Loucy (cell line): ENCODE data around the gene ABCC11.

Experiments
- EZH2phosphoT487 ChIP-seq: fragments of 200-600 bp; IDR thresholded peaks from 2 replicates; pipeline ENCODE4 v1.6.1; 2018; ENCODE audit warnings: antibody characterized with exemption, mild to moderate bottlenecking, moderate library complexity, borderline replicate concordance
- TF ChIP-seq, protein P1 (sequence below): fragments of 200-600 bp; sonication (generic); conservative IDR thresholded peaks from 2 replicates; pipeline ENCODE4 v1.5.1; 2014; ENCODE audit warnings: mild to moderate bottlenecking, antibody characterized with exemption, low read length

DNA sequence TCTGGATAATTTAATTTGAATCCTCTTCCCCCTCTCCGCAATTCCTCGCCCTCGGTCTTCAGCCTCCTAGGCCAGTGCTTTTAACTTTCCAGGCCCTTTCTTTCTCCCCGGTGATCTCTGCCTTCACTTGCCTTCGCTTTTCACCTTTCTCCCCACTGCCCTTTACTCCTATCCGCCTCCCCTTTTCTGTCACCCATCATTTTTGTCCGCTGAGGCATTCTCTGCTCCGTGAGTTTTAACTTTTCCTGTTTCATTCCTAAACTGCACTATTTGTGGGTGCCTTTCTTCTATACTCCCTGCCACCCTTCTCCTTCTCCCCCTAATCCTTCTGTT lies 2.5 kb downstream of the ABCC11 start:
- TF ChIP-seq, protein P1, sequence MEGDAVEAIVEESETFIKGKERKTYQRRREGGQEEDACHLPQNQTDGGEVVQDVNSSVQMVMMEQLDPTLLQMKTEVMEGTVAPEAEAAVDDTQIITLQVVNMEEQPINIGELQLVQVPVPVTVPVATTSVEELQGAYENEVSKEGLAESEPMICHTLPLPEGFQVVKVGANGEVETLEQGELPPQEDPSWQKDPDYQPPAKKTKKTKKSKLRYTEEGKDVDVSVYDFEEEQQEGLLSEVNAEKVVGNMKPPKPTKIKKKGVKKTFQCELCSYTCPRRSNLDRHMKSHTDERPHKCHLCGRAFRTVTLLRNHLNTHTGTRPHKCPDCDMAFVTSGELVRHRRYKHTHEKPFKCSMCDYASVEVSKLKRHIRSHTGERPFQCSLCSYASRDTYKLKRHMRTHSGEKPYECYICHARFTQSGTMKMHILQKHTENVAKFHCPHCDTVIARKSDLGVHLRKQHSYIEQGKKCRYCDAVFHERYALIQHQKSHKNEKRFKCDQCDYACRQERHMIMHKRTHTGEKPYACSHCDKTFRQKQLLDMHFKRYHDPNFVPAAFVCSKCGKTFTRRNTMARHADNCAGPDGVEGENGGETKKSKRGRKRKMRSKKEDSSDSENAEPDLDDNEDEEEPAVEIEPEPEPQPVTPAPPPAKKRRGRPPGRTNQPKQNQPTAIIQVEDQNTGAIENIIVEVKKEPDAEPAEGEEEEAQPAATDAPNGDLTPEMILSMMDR = no peak
- TF ChIP-seq EZH2phosphoT487 = no peak
